Measurements from ENCODE around the gene NRARP. TPM values are rescaled to one million over a fixed set of nuclear protein-coding genes. Genes with fewer than 3 reads are reported as not detected.

Gene NRARP
- total RNA-seq: 35.8 and 43.9 TPM in 2 replicates

DNA sequence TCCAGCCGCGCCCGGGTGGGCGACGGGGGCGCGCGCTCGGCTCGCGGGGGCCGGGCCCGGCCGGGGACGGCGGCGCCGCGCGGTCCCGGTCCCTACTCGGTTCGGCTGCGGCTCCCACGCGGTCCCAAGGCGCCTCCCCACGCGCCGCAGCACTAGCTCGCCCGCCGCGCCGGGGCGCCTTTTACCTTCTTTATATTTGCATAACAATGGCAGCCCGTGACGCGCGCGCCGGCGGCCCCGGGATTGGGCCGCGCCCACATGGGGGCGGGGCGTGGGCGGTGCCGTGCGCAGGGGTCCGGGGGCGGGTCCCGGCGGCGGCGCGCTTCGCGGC is at the start of gene NRARP:
TSS of gene NRARP (minus strand) at position 154 of the 331 bp plus-strand sequence. CDS start 343 bp downstream, outside the sequence.

DNA sequence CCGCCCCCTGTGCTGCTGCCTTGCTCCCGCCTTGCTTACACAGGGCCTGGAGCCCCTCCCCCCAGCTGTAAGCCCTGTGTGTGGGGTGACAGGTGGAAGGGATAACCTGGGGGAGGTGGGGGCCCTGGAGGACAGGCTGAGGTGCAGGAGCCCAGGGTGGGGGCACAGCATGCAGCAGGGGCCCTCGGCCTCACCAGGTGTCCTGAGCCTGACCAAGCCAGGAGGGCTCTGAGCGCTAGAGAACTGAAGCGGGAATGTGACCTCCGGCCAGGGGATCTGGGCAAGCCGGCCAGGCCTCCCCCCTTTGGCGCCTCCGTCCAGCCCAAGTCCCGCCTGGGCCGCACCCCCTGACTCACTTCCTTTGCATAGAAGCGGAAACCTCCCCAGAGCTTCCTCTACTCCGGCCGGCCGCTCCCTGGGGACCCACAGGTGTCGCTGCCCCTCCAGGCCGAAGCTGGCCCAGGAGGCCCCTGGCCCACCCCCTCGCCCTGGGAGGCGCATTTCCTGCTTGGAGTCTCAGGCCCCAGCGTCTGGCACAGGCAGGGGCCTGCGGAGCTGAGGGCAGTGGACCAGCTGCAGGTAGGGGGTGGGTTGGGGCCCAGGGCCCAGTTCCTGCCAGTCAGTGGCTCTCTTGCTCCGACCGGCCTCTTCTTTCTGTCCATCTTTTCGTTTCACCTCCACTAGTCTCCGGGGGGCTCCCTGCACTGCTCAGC is 24.6 kb downstream of the NRARP start, which contains the start of gene TOR4A:
TSS of gene TOR4A (plus strand) at position 398 of the 713 bp plus-strand sequence. CDS start 964 bp downstream, outside the sequence.

GRCh38 chr9:137254624-137255447 is 47.2 kb downstream of the NRARP start, which contains the start of gene NELFB:
TSS of gene NELFB (plus strand) at chr9:137255327.

GRCh38 chr9:137251194-137251461 is 50.9 kb downstream of the NRARP start, which contains the start of gene STPG3:
TSS of gene STPG3 (plus strand) at chr9:137251286. CDS start at chr9:137251287, 1 bp downstream.

Other genes starting within 250 kb of the NRARP start
- gene ENTPD2, start 248.2 kb downstream of the NRARP start, total RNA-seq: not detected in 2 replicates
- 28.1 and 30.2 TPM in 2 replicates for gene SAPCD2, start 231.7 kb downstream of the NRARP start, total RNA-seq
- gene UAP1L1, start 224.8 kb downstream of the NRARP start, total RNA-seq: 21.9 and 23.0 TPM in 2 replicates
- gene MAN1B1, start 215.3 kb downstream of the NRARP start, total RNA-seq: 69.4 and 75.7 TPM in 2 replicates
- gene DPP7, start 187.5 kb downstream of the NRARP start, total RNA-seq: 88.5 and 107 TPM in 2 replicates
- gene GRIN1, start 163.1 kb downstream of the NRARP start, total RNA-seq: not detected in 2 replicates
- gene LRRC26, start 132.2 kb downstream of the NRARP start, total RNA-seq: not detected in 2 replicates
- not detected in 2 replicates for gene TMEM210, start 130.2 kb downstream of the NRARP start, total RNA-seq
- 17.6 and 25.1 TPM in 2 replicates for gene ANAPC2, start 113.7 kb downstream of the NRARP start, total RNA-seq
- 127 and 150 TPM in 2 replicates for gene SSNA1, start 113.6 kb downstream of the NRARP start, total RNA-seq
- 6.9 and 7.7 TPM in 2 replicates for gene TPRN, start 101.5 kb downstream of the NRARP start, total RNA-seq
- 36.2 and 39.1 TPM in 2 replicates for gene TMEM203, start 96.6 kb downstream of the NRARP start, total RNA-seq
- 13.4 and 16.6 TPM in 2 replicates for gene NDOR1, start 96.6 kb downstream of the NRARP start, total RNA-seq
- not detected in 2 replicates for gene RNF208, start 80.0 kb downstream of the NRARP start, total RNA-seq
- 0.20 and 0.25 TPM in 2 replicates for gene CYSRT1, start 77.1 kb downstream of the NRARP start, total RNA-seq
- gene RNF224, start 74.8 kb downstream of the NRARP start, total RNA-seq: not detected in 2 replicates
- gene SLC34A3, start 71.4 kb downstream of the NRARP start, total RNA-seq: not detected in 2 replicates
- gene TUBB4B, start 61.0 kb downstream of the NRARP start, total RNA-seq: 1,008 and 1,079 TPM in 2 replicates
- gene STPG3, start 51.0 kb downstream of the NRARP start, total RNA-seq: not detected in 2 replicates
- gene NELFB, start 46.9 kb downstream of the NRARP start, total RNA-seq: 54.6 and 68.4 TPM in 2 replicates
- 41.4 and 44.7 TPM in 2 replicates for gene TOR4A, start 24.5 kb downstream of the NRARP start, total RNA-seq
- gene EXD3, start 120.9 kb upstream of the NRARP start, total RNA-seq: 7.2 and 8.2 TPM in 2 replicates
- gene NOXA1, start 121.1 kb upstream of the NRARP start, total RNA-seq: 0.07 TPM in 1 of 2 replicates, not detected in the other
- gene ENTPD8, start 139.1 kb upstream of the NRARP start, total RNA-seq: 0.05 and 1.5 TPM in 2 replicates
- 48.2 and 50.1 TPM in 2 replicates for gene NSMF, start 157.1 kb upstream of the NRARP start, total RNA-seq
- 0.34 and 0.53 TPM in 2 replicates for gene PNPLA7, start 248.1 kb upstream of the NRARP start, total RNA-seq
- gene MRPL41, start 249.6 kb upstream of the NRARP start, total RNA-seq: 92.1 and 129 TPM in 2 replicates